Stimulated activated naive CD8-positive, alpha-beta T cell treated with anti-CD3 and anti-CD28 coated beads, Interleukin-15, Interleukin-2, amounts not matched to agents 100 ng/mL and 50 ng/mL, for 24 hours (primary cell): ENCODE results near the gene INTS14.
A peak's percentile ranks its signal among the peaks of the same experiment; 100 is the strongest.
"Not testable (repeated sequence)": the region's sequence is repeated elsewhere in the genome, so short reads cannot be mapped to it uniquely, and the experiment has no call there.

Source experiments
- H3K27ac Mint-ChIP-seq: one replicate; pipeline ENCODE4 v1.8.0; 2021; ENCODE audit warnings: mild to moderate bottlenecking, mixed read lengths
- H3K27me3 Mint-ChIP-seq: one replicate; pipeline ENCODE4 v1.8.0; 2021; ENCODE audit warnings: mixed read lengths
- H3K36me3 Mint-ChIP-seq: one replicate; pipeline ENCODE4 v1.8.0; 2021; ENCODE audit warnings: low read depth, mixed read lengths
- H3K4me1 Mint-ChIP-seq: one replicate; pipeline ENCODE4 v1.8.0; 2021; ENCODE audit warnings: low read depth, mixed read lengths
- H3K4me3 Mint-ChIP-seq: one replicate; pipeline ENCODE4 v1.8.0; 2021; ENCODE audit warnings: mild to moderate bottlenecking, mixed read lengths
- H3K9me3 Mint-ChIP-seq: one replicate; pipeline ENCODE4 v1.8.0; 2021; ENCODE audit warnings: mixed read lengths

The INTS14 gene

GRCh38 chr15:65577129-65577996 lies 33.6 kb downstream of the INTS14 start:
- Mint-ChIP-seq H3K4me3 (no peak overlapping the region), H3K9me3 (no peaks in the 10 kb centered on the region), H3K36me3 (peaks cover 58% of the 10 kb centered on the region), H3K27ac (peak overlapping the region; percentile 54), H3K4me1 (no peaks in the 10 kb centered on the region), H3K27me3 (no peaks in the 10 kb centered on the region)

DNA sequence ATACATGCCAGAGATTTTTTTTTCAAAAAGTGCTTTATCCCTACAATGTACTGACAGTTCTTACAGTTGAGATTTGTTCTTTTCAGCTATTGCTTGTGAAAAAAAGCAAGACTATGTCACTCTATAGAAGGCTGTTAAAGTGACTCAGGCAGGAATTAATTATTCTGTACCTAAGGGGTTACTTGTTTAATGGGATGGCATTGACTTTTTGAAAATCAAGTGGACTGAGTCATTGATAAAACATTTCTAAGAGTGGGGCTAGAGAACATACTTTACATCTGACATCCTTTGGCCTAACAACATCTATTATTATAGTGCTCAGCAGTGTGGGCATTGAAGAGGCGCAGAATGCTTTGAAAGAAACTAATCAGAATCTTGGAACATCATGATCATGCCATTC lies 34.3 kb downstream of the INTS14 start:
- no peaks in the 10 kb centered on the region for H3K9me3 Mint-ChIP-seq
- no peaks in the 10 kb centered on the region for H3K27me3 Mint-ChIP-seq
- H3K4me3 Mint-ChIP-seq: no peak overlapping the region
- H3K36me3 Mint-ChIP-seq: peaks cover 54% of the 10 kb centered on the region
- no peak overlapping the region for H3K27ac Mint-ChIP-seq
- H3K4me1 Mint-ChIP-seq: no peaks in the 10 kb centered on the region

GRCh38 chr15:65571971-65572370 lies 39.0 kb downstream of the INTS14 start:
- Mint-ChIP-seq H3K27me3 (no peaks in the 10 kb centered on the region), H3K9me3 (no peaks in the 10 kb centered on the region), H3K4me3 (no peak overlapping the region), H3K36me3 (peaks cover 46% of the 10 kb centered on the region), H3K4me1 (no peaks in the 10 kb centered on the region), H3K27ac (no peak overlapping the region)

DNA sequence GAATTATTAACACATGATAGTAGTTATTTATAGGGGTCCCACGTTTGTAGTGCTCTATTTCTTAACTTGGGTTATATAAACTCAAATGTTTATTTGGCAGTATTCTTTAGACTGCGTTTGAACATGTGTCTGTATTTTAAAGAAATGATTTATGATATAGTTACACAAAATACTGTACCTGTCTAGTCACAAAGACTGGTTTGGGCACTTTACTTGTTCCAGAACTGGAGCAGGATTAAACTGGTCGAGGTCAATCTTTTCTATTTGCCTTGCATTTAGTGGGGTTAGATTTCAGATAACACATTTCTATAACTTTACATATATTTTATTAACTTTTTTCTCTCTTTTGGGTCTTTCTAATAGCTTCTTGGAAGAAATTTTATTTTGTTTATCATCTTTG lies 41.2 kb downstream of the INTS14 start:
- H3K4me3 Mint-ChIP-seq: no peak overlapping the region
- no peak overlapping the region for H3K27ac Mint-ChIP-seq
- peaks cover 57% of the 10 kb centered on the region for H3K36me3 Mint-ChIP-seq
- H3K4me1 Mint-ChIP-seq: no peaks in the 10 kb centered on the region
- no peaks in the 10 kb centered on the region for H3K27me3 Mint-ChIP-seq
- no peaks in the 10 kb centered on the region for H3K9me3 Mint-ChIP-seq

- Mint-ChIP-seq H3K9me3 (no peaks in the 10 kb centered on the region), H3K4me1 (no peaks in the 10 kb centered on the region), H3K36me3 (peaks cover 79% of the 10 kb centered on the region), H3K27me3 (no peaks in the 10 kb centered on the region), H3K27ac (no peak overlapping the region), H3K4me3 (no peak overlapping the region)
Measured at GRCh38 chr15:65561934-65562333, 49.0 kb downstream of the INTS14 start.

- Mint-ChIP-seq H3K4me3 (no peak overlapping the region), H3K9me3 (no peaks in the 10 kb centered on the region), H3K4me1 (no peaks in the 10 kb centered on the region), H3K27ac (no peak overlapping the region), H3K36me3 (peaks cover 79% of the 10 kb centered on the region), H3K27me3 (no peaks in the 10 kb centered on the region)
Measured at GRCh38 chr15:65559941-65560340, 51.0 kb downstream of the INTS14 start.

- Mint-ChIP-seq H3K36me3 (peaks cover 79% of the 10 kb centered on the region), H3K9me3 (no peaks in the 10 kb centered on the region), H3K27me3 (no peaks in the 10 kb centered on the region), H3K4me1 (no peaks in the 10 kb centered on the region), H3K4me3 (no peak overlapping the region), H3K27ac (no peak overlapping the region)
Measured at GRCh38 chr15:65558997-65559760, 51.8 kb downstream of the INTS14 start.

- Mint-ChIP-seq H3K9me3 (no peaks in the 10 kb centered on the region), H3K27ac (no peak overlapping the region)
Measured at GRCh38 chr15:65558336-65558735, 52.6 kb downstream of the INTS14 start.

GRCh38 chr15:65556622-65557021 lies 54.3 kb downstream of the INTS14 start:
- Mint-ChIP-seq H3K36me3 (peaks cover 75% of the 10 kb centered on the region), H3K27me3 (no peaks in the 10 kb centered on the region), H3K9me3 (no peaks in the 10 kb centered on the region), H3K4me3 (no peak overlapping the region), H3K4me1 (no peaks in the 10 kb centered on the region), H3K27ac (no peak overlapping the region)

More at GRCh38 chr15:65558336-65558735, 52.6 kb downstream of the INTS14 start:
- Mint-ChIP-seq H3K4me1 (no peaks in the 10 kb centered on the region), H3K4me3 (no peak overlapping the region), H3K36me3 (peaks cover 79% of the 10 kb centered on the region), H3K27me3 (no peaks in the 10 kb centered on the region)

DNA sequence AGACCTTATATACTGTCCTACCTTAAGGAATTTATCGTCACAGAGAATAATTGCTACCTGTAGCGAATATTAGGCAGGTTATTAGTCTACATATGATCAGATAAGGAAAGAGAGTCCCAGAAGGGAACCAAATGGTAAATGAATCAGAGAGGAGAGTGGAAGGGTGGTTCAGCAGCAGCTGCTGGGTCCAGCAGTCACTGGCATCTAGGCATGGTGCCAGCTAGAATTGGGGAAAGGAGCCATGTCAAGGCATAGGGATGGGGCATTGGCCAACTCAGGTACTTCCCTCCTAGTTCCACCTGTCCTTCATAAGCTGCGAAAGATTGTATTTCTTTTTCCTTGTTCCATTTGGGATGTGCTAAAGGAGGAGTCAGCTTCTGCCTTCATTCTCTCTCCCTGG lies 57.2 kb downstream of the INTS14 start:
- Mint-ChIP-seq H3K27me3 (no peaks in the 10 kb centered on the region), H3K4me1 (peaks cover 15% of the 10 kb centered on the region), H3K36me3 (peaks cover 64% of the 10 kb centered on the region), H3K9me3 (no peaks in the 10 kb centered on the region), H3K4me3 (no peak overlapping the region), H3K27ac (no peak overlapping the region)

DNA sequence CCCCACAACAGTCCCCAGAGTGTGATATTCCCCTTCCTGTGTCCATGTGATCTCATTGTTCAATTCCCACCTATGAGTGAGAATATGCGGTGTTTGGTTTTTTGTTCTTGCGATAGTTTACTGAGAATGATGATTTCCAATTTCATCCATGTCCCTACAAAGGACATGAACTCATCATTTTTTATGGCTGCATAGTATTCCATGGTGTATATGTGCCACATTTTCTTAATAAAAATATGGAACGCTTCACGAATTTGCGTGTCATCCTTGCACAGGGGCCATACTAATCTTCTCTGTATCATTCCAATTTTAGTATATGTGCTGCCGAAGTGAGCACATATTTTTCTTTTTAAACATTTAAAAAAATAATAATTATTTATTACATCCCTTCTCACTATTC lies 58.1 kb downstream of the INTS14 start:
- Mint-ChIP-seq H3K4me1 (peaks cover 15% of the 10 kb centered on the region), H3K36me3 (peaks cover 56% of the 10 kb centered on the region)
- H3K27ac Mint-ChIP-seq, H3K27me3 Mint-ChIP-seq, H3K4me3 Mint-ChIP-seq, H3K9me3 Mint-ChIP-seq: not testable (repeated sequence)

DNA sequence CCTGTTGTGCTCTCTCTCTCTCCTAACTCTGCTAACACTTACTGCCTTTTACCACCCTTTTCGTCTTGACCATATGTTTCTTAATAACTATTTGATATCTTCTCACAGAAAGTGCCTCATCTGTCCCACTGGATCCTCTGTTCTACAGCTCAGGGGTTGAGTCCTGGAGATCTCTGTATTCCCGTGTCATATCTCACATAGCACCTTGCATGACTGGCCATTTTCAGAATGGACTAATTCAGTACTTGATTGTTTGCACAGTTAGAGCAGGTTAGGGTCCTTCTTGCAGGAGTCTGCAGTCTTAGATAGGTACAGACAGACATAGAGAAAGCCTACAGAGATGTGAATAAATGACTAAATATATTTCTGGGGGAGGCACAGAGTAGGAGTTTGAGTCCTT lies 59.7 kb downstream of the INTS14 start:
- Mint-ChIP-seq H3K4me1 (peaks cover 19% of the 10 kb centered on the region), H3K4me3 (no peak overlapping the region), H3K27ac (peak overlapping the region; percentile 45), H3K9me3 (no peaks in the 10 kb centered on the region), H3K36me3 (peaks cover 47% of the 10 kb centered on the region), H3K27me3 (no peaks in the 10 kb centered on the region)

GRCh38 chr15:65550681-65551098 lies 60.2 kb downstream of the INTS14 start:
- H3K4me3 Mint-ChIP-seq: no peak overlapping the region

GRCh38 chr15:65549288-65549687 lies 61.6 kb downstream of the INTS14 start:
- H3K9me3 Mint-ChIP-seq, H3K27ac Mint-ChIP-seq, H3K27me3 Mint-ChIP-seq, H3K4me3 Mint-ChIP-seq: not testable (repeated sequence)
- Mint-ChIP-seq H3K36me3 (peaks cover 30% of the 10 kb centered on the region), H3K4me1 (peaks cover 19% of the 10 kb centered on the region)

More at GRCh38 chr15:65550681-65551098, 60.2 kb downstream of the INTS14 start:
- H3K27ac Mint-ChIP-seq: peak overlapping the region; percentile 45
- peaks cover 44% of the 10 kb centered on the region for H3K36me3 Mint-ChIP-seq
- peaks cover 19% of the 10 kb centered on the region for H3K4me1 Mint-ChIP-seq
- H3K9me3 Mint-ChIP-seq: no peaks in the 10 kb centered on the region
- H3K27me3 Mint-ChIP-seq: no peaks in the 10 kb centered on the region

GRCh38 chr15:65547841-65548240 lies 63.1 kb downstream of the INTS14 start:
- Mint-ChIP-seq H3K36me3 (peaks cover 19% of the 10 kb centered on the region), H3K4me1 (peaks cover 19% of the 10 kb centered on the region), H3K4me3 (no peak overlapping the region), H3K27me3 (no peaks in the 10 kb centered on the region), H3K9me3 (no peaks in the 10 kb centered on the region), H3K27ac (no peak overlapping the region)
